ENCODE data around the gene AGAP1.

DNA sequence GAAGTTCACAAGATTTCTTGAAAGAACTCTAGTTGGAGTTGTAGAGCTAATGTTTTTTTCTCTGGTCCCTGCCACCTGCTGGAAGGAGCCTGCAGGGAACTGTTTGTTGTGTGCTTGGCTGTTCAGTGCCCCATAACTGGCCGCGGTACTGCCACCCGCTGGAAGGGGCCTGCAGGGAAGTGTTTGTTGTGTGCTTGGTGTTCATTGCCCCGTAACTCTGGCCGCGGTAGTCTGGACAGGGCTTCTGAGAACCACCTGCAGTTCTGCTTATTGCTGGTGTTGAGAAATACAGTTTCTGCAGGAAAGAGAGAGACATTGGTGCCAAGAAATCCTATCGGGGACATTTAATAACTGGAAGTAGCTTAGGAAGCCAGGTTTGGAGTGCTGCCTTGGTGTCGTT lies 58.1 kb downstream of the AGAP1 start:
- TF ChIP-seq EP300 (conservative IDR thresholded peaks at IDR 0.05; ENCODE audit: poor library complexity, severe bottlenecking) (no peak), EZH2 (IDR thresholded peaks at IDR 0.05; ENCODE audit: borderline replicate concordance, insufficient read depth, low read length, poor library complexity, severe bottlenecking) (no peak), SMC3 (conservative IDR thresholded peaks at IDR 0.05; ENCODE audit: poor library complexity) (no peak), TAF1 (IDR thresholded peaks at IDR 0.05; ENCODE audit: low read depth) (no peak)
- TF ChIP-seq, protein P1, sequence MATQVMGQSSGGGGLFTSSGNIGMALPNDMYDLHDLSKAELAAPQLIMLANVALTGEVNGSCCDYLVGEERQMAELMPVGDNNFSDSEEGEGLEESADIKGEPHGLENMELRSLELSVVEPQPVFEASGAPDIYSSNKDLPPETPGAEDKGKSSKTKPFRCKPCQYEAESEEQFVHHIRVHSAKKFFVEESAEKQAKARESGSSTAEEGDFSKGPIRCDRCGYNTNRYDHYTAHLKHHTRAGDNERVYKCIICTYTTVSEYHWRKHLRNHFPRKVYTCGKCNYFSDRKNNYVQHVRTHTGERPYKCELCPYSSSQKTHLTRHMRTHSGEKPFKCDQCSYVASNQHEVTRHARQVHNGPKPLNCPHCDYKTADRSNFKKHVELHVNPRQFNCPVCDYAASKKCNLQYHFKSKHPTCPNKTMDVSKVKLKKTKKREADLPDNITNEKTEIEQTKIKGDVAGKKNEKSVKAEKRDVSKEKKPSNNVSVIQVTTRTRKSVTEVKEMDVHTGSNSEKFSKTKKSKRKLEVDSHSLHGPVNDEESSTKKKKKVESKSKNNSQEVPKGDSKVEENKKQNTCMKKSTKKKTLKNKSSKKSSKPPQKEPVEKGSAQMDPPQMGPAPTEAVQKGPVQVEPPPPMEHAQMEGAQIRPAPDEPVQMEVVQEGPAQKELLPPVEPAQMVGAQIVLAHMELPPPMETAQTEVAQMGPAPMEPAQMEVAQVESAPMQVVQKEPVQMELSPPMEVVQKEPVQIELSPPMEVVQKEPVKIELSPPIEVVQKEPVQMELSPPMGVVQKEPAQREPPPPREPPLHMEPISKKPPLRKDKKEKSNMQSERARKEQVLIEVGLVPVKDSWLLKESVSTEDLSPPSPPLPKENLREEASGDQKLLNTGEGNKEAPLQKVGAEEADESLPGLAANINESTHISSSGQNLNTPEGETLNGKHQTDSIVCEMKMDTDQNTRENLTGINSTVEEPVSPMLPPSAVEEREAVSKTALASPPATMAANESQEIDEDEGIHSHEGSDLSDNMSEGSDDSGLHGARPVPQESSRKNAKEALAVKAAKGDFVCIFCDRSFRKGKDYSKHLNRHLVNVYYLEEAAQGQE (IDR thresholded peaks at IDR 0.05; ENCODE audit: borderline replicate concordance) = no peak
- TF ChIP-seq, protein P2, sequence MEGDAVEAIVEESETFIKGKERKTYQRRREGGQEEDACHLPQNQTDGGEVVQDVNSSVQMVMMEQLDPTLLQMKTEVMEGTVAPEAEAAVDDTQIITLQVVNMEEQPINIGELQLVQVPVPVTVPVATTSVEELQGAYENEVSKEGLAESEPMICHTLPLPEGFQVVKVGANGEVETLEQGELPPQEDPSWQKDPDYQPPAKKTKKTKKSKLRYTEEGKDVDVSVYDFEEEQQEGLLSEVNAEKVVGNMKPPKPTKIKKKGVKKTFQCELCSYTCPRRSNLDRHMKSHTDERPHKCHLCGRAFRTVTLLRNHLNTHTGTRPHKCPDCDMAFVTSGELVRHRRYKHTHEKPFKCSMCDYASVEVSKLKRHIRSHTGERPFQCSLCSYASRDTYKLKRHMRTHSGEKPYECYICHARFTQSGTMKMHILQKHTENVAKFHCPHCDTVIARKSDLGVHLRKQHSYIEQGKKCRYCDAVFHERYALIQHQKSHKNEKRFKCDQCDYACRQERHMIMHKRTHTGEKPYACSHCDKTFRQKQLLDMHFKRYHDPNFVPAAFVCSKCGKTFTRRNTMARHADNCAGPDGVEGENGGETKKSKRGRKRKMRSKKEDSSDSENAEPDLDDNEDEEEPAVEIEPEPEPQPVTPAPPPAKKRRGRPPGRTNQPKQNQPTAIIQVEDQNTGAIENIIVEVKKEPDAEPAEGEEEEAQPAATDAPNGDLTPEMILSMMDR (IDR thresholded peaks at IDR 0.05; ENCODE audit: poor library complexity, severe bottlenecking) = no peak

Data from neural cell (in vitro differentiated cells).